Measurements from ENCODE around the gene SAMD11. TPM values are rescaled to one million over a fixed set of nuclear protein-coding genes. Genes with fewer than 3 reads are reported as not detected.
A peak's percentile ranks its signal among the peaks of the same experiment; 100 is the strongest.
"Not testable (repeated sequence)": the region's sequence is repeated elsewhere in the genome, so short reads cannot be mapped to it uniquely, and the experiment has no call there.

The SAMD11 gene
- total RNA-seq (1 to 10 TPM; 1.2 to 1.3 TPM), polyA plus RNA-seq (1 to 10 TPM in 1 of 2 donors, under 1 TPM in 1; 0.51 to 4.1 TPM)

- WGBS: 10% methylated on average over 72 of the region's 72 CpGs
- no peaks in the 10 kb centered on the region for H3K36me3 ChIP-seq (ENCODE audit: control insufficient read depth in 4 of 4, insufficient read depth in 3 of 4, low read depth in 1 of 4, low read length in 3 of 4)
Measured at GRCh38 chr1:923131-923990, at the start of gene SAMD11. TSS of gene SAMD11 (plus strand) at chr1:923923. CDS start at chr1:924432, 509 bp downstream.

GRCh38 chr1:876428-877208 lies 47.1 kb upstream of the SAMD11 start:
- H3K36me3 ChIP-seq (ENCODE audit: control insufficient read depth in 4 of 4, insufficient read depth in 3 of 4, low read depth in 1 of 4, low read length in 3 of 4); H3K4me3 ChIP-seq (ENCODE audit: low read depth in 1 of 3, low read length in 3 of 3); H3K27me3 ChIP-seq (ENCODE audit: control insufficient read depth in 4 of 4, insufficient read depth in 4 of 4, low read length in 3 of 4); H3K9me3 ChIP-seq (ENCODE audit: control insufficient read depth in 4 of 4, low read length in 3 of 4); H3K9ac ChIP-seq (ENCODE audit: low read depth in 1 of 2, low read length in 2 of 2); H3K4me1 ChIP-seq (ENCODE audit: control insufficient read depth in 4 of 4, insufficient read depth in 4 of 4, low read length in 3 of 4); H3K27ac ChIP-seq (ENCODE audit: low read depth in 1 of 2, low read length in 2 of 2); DNase-seq (ENCODE audit: low spot score): not testable (repeated sequence)
- 80% methylated on average over 8 of the region's 8 CpGs for WGBS

More at GRCh38 chr1:923131-923990, at the start of gene SAMD11:
- Histone ChIP-seq H3K4me1 (ENCODE audit: control insufficient read depth in 4 of 4, insufficient read depth in 4 of 4, low read length in 3 of 4) (peaks cover 6 to 39% (median 26%) of the 10 kb centered on the region in 4 donors), H3K27ac (ENCODE audit: low read depth in 1 of 2, low read length in 2 of 2) (no peak within 1 kb of the TSS), H3K9me3 (ENCODE audit: control insufficient read depth in 4 of 4, low read length in 3 of 4) (no peaks in the 10 kb centered on the region), H3K27me3 (ENCODE audit: control insufficient read depth in 4 of 4, insufficient read depth in 4 of 4, low read length in 3 of 4) (peaks cover 0 to 3% (median 3%) of the 10 kb centered on the region in 4 donors), H3K9ac (ENCODE audit: low read depth in 1 of 2, low read length in 2 of 2) (no peak within 1 kb of the TSS), H3K4me3 (ENCODE audit: low read depth in 1 of 3, low read length in 3 of 3) (peak within 1 kb of the TSS in 2 of 3 donors; percentile 31 to 61)
- peak; percentile 78 for DNase-seq (ENCODE audit: low spot score)
- TF ChIP-seq NR2F2 (IDR thresholded peaks at IDR 0.05) (no peak), FOXA2 (IDR thresholded peaks at IDR 0.05) (no peak), GABPA (IDR thresholded peaks at IDR 0.05 in 1 of 2, conservative IDR thresholded peaks at IDR 0.05 in 1 of 2) (no peak), HNF4A (conservative IDR thresholded peaks at IDR 0.05) (no peak), RXRA (IDR thresholded peaks at IDR 0.05) (no peak), FOXA1 (IDR thresholded peaks at IDR 0.05) (no peak), YY1 (IDR thresholded peaks at IDR 0.05) (no peak), REST (IDR thresholded peaks at IDR 0.05) (no peak), HNF4G (IDR thresholded peaks at IDR 0.05) (no peak), SP1 (IDR thresholded peaks at IDR 0.05) (no peak), ATF3 (IDR thresholded peaks at IDR 0.05) (no peak), RAD21 (IDR thresholded peaks at IDR 0.05) (no peak), CTCF (IDR thresholded peaks at IDR 0.05; ENCODE audit: low read depth, low read length, missing input control) (no peak)

- H3K4me3 ChIP-seq (ENCODE audit: low read depth in 1 of 3, low read length in 3 of 3); H3K9ac ChIP-seq (ENCODE audit: low read depth in 1 of 2, low read length in 2 of 2); H3K4me1 ChIP-seq (ENCODE audit: control insufficient read depth in 4 of 4, insufficient read depth in 4 of 4, low read length in 3 of 4); DNase-seq (ENCODE audit: low spot score); H3K36me3 ChIP-seq (ENCODE audit: control insufficient read depth in 4 of 4, insufficient read depth in 3 of 4, low read depth in 1 of 4, low read length in 3 of 4); H3K27ac ChIP-seq (ENCODE audit: low read depth in 1 of 2, low read length in 2 of 2); H3K27me3 ChIP-seq (ENCODE audit: control insufficient read depth in 4 of 4, insufficient read depth in 4 of 4, low read length in 3 of 4); H3K9me3 ChIP-seq (ENCODE audit: control insufficient read depth in 4 of 4, low read length in 3 of 4): not testable (repeated sequence)
- WGBS: 80% methylated on average over 5 of the region's 5 CpGs
Measured at GRCh38 chr1:877209-877986, 46.3 kb upstream of the SAMD11 start.

- H3K36me3 ChIP-seq (ENCODE audit: control insufficient read depth in 4 of 4, insufficient read depth in 3 of 4, low read depth in 1 of 4, low read length in 3 of 4); H3K27ac ChIP-seq (ENCODE audit: low read depth in 1 of 2, low read length in 2 of 2); H3K4me3 ChIP-seq (ENCODE audit: low read depth in 1 of 3, low read length in 3 of 3); H3K4me1 ChIP-seq (ENCODE audit: control insufficient read depth in 4 of 4, insufficient read depth in 4 of 4, low read length in 3 of 4); DNase-seq (ENCODE audit: low spot score); H3K27me3 ChIP-seq (ENCODE audit: control insufficient read depth in 4 of 4, insufficient read depth in 4 of 4, low read length in 3 of 4); H3K9ac ChIP-seq (ENCODE audit: low read depth in 1 of 2, low read length in 2 of 2); H3K9me3 ChIP-seq (ENCODE audit: control insufficient read depth in 4 of 4, low read length in 3 of 4): not testable (repeated sequence)
- 33% methylated on average over 2 of the region's 2 CpGs for WGBS
Measured at GRCh38 chr1:880511-880910, 43.2 kb upstream of the SAMD11 start.
